ENCODE data around the gene SOSTDC1. TPM values are rescaled to one million over a fixed set of nuclear protein-coding genes. Genes with fewer than 3 reads are reported as not detected.

The SOSTDC1 gene
- total RNA-seq, 1 donor from 2014 or later, result not detected

- Mint-ChIP-seq H3K4me1 (ENCODE audit: low read depth) (peaks cover 20% of the 10 kb centered on the region), H3K4me3 (ENCODE audit: low read depth) (no peak overlapping the region), H3K27me3 (ENCODE audit: low read depth) (peaks cover 11% of the 10 kb centered on the region)
These were observed 41.8 kb downstream of the SOSTDC1 start for GRCh38 chr7:16423761-16424160.

DNA sequence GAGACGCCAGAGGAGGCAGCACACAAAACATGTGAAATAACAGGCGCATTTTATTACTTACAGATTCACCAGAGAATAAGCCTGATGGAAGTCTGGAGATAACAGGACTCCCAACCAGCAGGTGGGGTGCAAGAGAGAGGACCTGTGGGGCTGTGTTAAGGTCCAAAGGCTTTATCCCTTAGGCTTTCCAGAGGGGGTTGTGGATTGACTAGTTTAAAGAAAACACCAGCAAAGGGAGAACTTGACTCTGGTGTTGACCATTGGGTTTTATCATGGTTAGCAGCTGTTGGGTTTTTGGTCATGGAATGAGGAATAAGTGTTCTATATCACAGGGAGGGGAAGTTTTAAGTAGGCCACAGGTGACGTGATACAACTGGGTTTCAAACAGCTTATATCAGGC lies 42.6 kb downstream of the SOSTDC1 start:
- Mint-ChIP-seq H3K4me1 (ENCODE audit: low read depth) (peaks cover 16% of the 10 kb centered on the region), H3K27me3 (ENCODE audit: low read depth) (peaks cover 11% of the 10 kb centered on the region), H3K36me3 (ENCODE audit: low read depth) (peaks cover 3% of the 10 kb centered on the region), H3K4me3 (ENCODE audit: low read depth) (no peak overlapping the region), H3K27ac (no peak overlapping the region), H3K9me3 (peaks cover 9% of the 10 kb centered on the region)
- intact Hi-C loops (cut with micrococcal nuclease), result loop anchor here (5.0 to 10.0 kb wide), 3 partner anchors 69 to 502 kb away; no protein-coding TSS in a partner anchor
- no peak for DNase-seq (ENCODE audit: low spot score)

More at GRCh38 chr7:16423761-16424160, 41.8 kb downstream of the SOSTDC1 start:
- Mint-ChIP-seq H3K9me3 (peaks cover 1% of the 10 kb centered on the region), H3K36me3 (ENCODE audit: low read depth) (peaks cover 3% of the 10 kb centered on the region), H3K27ac (no peak overlapping the region)
- no peak for DNase-seq (ENCODE audit: low spot score)
- intact Hi-C loops (cut with micrococcal nuclease), result loop anchor here (5.0 to 10.0 kb wide), 3 partner anchors 69 to 501 kb away; no protein-coding TSS in a partner anchor

- no peak for DNase-seq (ENCODE audit: low spot score)
- H3K27me3 Mint-ChIP-seq (ENCODE audit: low read depth), result peaks cover 11% of the 10 kb centered on the region
- peak overlapping the region; percentile 23 for H3K27ac Mint-ChIP-seq
- peaks cover 3% of the 10 kb centered on the region for H3K36me3 Mint-ChIP-seq (ENCODE audit: low read depth)
- intact Hi-C loops (cut with micrococcal nuclease), result loop anchor here (5.0 to 10.0 kb wide), 3 partner anchors 70 to 503 kb away; no protein-coding TSS in a partner anchor
- peaks cover 9% of the 10 kb centered on the region for H3K9me3 Mint-ChIP-seq
- H3K4me1 Mint-ChIP-seq (ENCODE audit: low read depth), result peaks cover 20% of the 10 kb centered on the region
- peak overlapping the region; percentile 54 for H3K4me3 Mint-ChIP-seq (ENCODE audit: low read depth)
These were observed 43.5 kb downstream of the SOSTDC1 start for GRCh38 chr7:16422103-16422435.

- intact Hi-C loops (cut with micrococcal nuclease), result loop anchor here (5.0 to 10.0 kb wide), 3 partner anchors 71 to 503 kb away; no protein-coding TSS in a partner anchor
- peaks cover 25% of the 10 kb centered on the region for H3K4me1 Mint-ChIP-seq (ENCODE audit: low read depth)
- H3K36me3 Mint-ChIP-seq (ENCODE audit: low read depth), result peaks cover 3% of the 10 kb centered on the region
- DNase-seq (ENCODE audit: low spot score), result peak; percentile 18
- H3K9me3 Mint-ChIP-seq, result peaks cover 9% of the 10 kb centered on the region
- peak within 1 kb of the TSS; percentile 96 for H3K27ac Mint-ChIP-seq
- peaks cover 9% of the 10 kb centered on the region for H3K27me3 Mint-ChIP-seq (ENCODE audit: low read depth)
- peak within 1 kb of the TSS; percentile 91 for H3K4me3 Mint-ChIP-seq (ENCODE audit: low read depth)
These were observed 44.0 kb downstream of the SOSTDC1 start, which contains the start of gene CRPPA for GRCh38 chr7:16421333-16422102. Gene CRPPA, minus strand, starts transcription at chr7:16421538. Its CDS starts 216 bp downstream, at chr7:16421322.

GRCh38 chr7:16420649-16421332 lies 44.7 kb downstream of the SOSTDC1 start:
- peaks cover 3% of the 10 kb centered on the region for H3K36me3 Mint-ChIP-seq (ENCODE audit: low read depth)

GRCh38 chr7:16420329-16420648 lies 45.2 kb downstream of the SOSTDC1 start:
- no peak for DNase-seq (ENCODE audit: low spot score)
- intact Hi-C loops (cut with micrococcal nuclease), result loop anchor here (1.0 to 10.0 kb wide), 5 partner anchors 72 to 505 kb away; partner anchors contain the start of gene BZW2
- H3K9me3 Mint-ChIP-seq, result peaks cover 9% of the 10 kb centered on the region
- H3K27me3 Mint-ChIP-seq (ENCODE audit: low read depth), result peaks cover 5% of the 10 kb centered on the region
- H3K27ac Mint-ChIP-seq, result peak overlapping the region; percentile 96
- H3K4me1 Mint-ChIP-seq (ENCODE audit: low read depth), result peaks cover 25% of the 10 kb centered on the region
- H3K36me3 Mint-ChIP-seq (ENCODE audit: low read depth), result peaks cover 3% of the 10 kb centered on the region
- H3K4me3 Mint-ChIP-seq (ENCODE audit: low read depth), result peak overlapping the region; percentile 91

More at GRCh38 chr7:16420649-16421332, 44.7 kb downstream of the SOSTDC1 start:
- intact Hi-C loops (cut with micrococcal nuclease), result loop anchor here (1.0 to 10.0 kb wide), 5 partner anchors 72 to 504 kb away; partner anchors contain the start of gene BZW2
- DNase-seq (ENCODE audit: low spot score), result peak; percentile 86
- peak overlapping the region; percentile 91 for H3K4me3 Mint-ChIP-seq (ENCODE audit: low read depth)
- H3K4me1 Mint-ChIP-seq (ENCODE audit: low read depth), result peaks cover 25% of the 10 kb centered on the region
- peaks cover 9% of the 10 kb centered on the region for H3K9me3 Mint-ChIP-seq
- peak overlapping the region; percentile 96 for H3K27ac Mint-ChIP-seq
- H3K27me3 Mint-ChIP-seq (ENCODE audit: low read depth), result peaks cover 8% of the 10 kb centered on the region

- Mint-ChIP-seq H3K9me3 (peaks cover 9% of the 10 kb centered on the region), H3K36me3 (ENCODE audit: low read depth) (peaks cover 3% of the 10 kb centered on the region), H3K27me3 (ENCODE audit: low read depth) (peaks cover 2% of the 10 kb centered on the region), H3K4me3 (ENCODE audit: low read depth) (peak overlapping the region; percentile 91), H3K27ac (peak overlapping the region; percentile 96), H3K4me1 (ENCODE audit: low read depth) (peaks cover 25% of the 10 kb centered on the region)
- intact Hi-C loops (cut with micrococcal nuclease), result loop anchor here (1.0 to 10.0 kb wide), 5 partner anchors 72 to 505 kb away; partner anchors contain the start of gene BZW2
- no peak for DNase-seq (ENCODE audit: low spot score)
These were observed 45.7 kb downstream of the SOSTDC1 start for GRCh38 chr7:16419859-16420258.

DNA sequence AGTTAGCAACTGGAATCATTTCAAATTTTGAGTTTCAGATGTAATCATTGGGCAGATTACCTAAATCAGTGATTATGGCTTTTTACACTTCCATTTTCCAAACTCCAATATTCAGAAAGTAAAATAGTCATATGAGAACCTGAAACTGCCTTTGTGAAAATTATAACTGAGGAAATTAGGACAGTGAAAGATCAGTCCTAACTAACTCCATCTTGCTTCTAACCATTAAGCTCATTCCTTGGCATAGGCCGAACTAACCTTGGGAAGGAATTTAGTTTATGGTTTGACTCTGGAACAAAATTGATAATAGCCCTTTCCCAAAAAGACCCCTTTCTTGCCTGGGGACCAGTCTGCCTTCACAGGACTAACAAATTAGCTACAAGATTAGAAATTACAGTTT lies 46.4 kb downstream of the SOSTDC1 start:
- H3K4me1 Mint-ChIP-seq (ENCODE audit: low read depth), result peaks cover 25% of the 10 kb centered on the region
- no peak for DNase-seq (ENCODE audit: low spot score)
- H3K27ac Mint-ChIP-seq, result no peak overlapping the region
- no peak overlapping the region for H3K4me3 Mint-ChIP-seq (ENCODE audit: low read depth)
- H3K9me3 Mint-ChIP-seq, result peaks cover 9% of the 10 kb centered on the region
- H3K27me3 Mint-ChIP-seq (ENCODE audit: low read depth), result no peaks in the 10 kb centered on the region
- intact Hi-C loops (cut with micrococcal nuclease), result no loop called here
- peaks cover 3% of the 10 kb centered on the region for H3K36me3 Mint-ChIP-seq (ENCODE audit: low read depth)

DNA sequence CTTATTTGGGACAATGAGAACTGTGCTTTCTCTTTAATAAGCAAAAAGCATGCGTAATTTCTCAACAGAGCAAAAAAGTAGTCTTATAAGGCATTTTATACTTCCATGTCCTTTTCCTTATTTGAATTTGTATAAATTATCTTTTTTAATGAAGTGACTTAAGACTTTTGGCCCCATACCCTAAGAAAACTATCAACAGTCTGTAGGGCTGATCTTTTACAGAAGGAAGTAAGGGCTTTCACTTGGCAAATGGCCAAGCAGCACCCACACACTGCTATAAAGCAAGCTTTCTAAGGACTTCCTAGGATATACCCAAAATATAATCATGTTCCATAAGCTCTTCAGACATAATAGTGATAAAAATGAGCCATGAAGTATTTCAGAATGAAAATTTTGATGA lies 47.6 kb downstream of the SOSTDC1 start:
- H3K4me1 Mint-ChIP-seq (ENCODE audit: low read depth), result peaks cover 25% of the 10 kb centered on the region
- peaks cover 3% of the 10 kb centered on the region for H3K36me3 Mint-ChIP-seq (ENCODE audit: low read depth)
- intact Hi-C loops (cut with micrococcal nuclease), result no loop called here
- no peaks in the 10 kb centered on the region for H3K27me3 Mint-ChIP-seq (ENCODE audit: low read depth)
- H3K4me3 Mint-ChIP-seq (ENCODE audit: low read depth), result no peak overlapping the region
- DNase-seq (ENCODE audit: low spot score), result no peak
- H3K9me3 Mint-ChIP-seq, result peaks cover 9% of the 10 kb centered on the region
- no peak overlapping the region for H3K27ac Mint-ChIP-seq

DNA sequence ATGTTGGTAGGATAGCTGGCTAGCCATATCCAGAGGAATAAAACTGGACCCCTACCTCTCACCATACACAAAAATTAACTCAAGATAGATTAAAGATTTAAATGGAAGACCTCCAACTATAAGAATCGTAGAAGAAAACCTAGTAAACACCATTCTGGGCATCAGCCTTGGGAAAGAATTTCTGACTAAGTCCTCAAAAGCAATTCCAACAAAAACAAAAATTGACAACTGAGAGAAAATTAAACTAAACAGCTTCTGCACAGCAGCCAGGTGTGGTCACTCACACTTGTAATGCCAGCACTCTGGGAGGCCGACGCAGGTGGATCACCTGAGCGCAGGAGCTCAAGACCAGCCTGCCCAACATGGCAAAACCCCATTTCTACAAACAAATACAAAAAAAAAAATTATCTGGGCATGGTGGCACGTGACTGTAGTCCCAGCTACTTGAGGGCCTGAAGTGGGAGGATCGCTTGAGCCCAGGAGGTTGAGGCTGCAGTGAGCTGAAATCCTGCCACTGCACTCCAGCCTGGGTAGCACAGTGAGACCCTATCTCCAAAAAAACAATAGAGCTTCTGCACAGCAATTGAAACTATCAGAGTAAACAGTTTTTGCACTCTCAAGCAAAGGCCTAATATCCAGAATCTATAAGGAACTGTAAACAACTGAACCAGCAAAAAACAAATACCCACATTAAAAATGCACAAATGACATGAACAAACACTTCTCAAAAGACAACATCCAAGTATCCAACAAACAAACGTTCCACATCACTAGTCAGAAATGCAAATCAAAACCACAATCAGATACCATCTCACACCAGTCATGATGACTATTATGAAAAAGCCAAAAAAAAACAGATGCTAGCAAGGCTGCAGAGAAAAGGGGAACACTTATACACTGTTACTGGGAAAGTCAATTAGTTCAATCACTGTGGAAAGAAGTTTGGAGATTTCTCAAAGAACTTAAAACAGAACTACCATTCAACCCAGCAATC lies 49.0 kb downstream of the SOSTDC1 start:
- peaks cover 3% of the 10 kb centered on the region for H3K36me3 Mint-ChIP-seq (ENCODE audit: low read depth)
- H3K4me3 Mint-ChIP-seq (ENCODE audit: low read depth), result no peak overlapping the region
- no peaks in the 10 kb centered on the region for H3K27me3 Mint-ChIP-seq (ENCODE audit: low read depth)

GRCh38 chr7:16412274-16413254 lies 53.0 kb downstream of the SOSTDC1 start:
- H3K27me3 Mint-ChIP-seq (ENCODE audit: low read depth), result no peaks in the 10 kb centered on the region
- no peak overlapping the region for H3K4me3 Mint-ChIP-seq (ENCODE audit: low read depth)
- no peak overlapping the region for H3K27ac Mint-ChIP-seq
- H3K4me1 Mint-ChIP-seq (ENCODE audit: low read depth), result peaks cover 9% of the 10 kb centered on the region
- DNase-seq (ENCODE audit: low spot score), result no peak
- intact Hi-C loops (cut with micrococcal nuclease), result no loop called here
- H3K9me3 Mint-ChIP-seq, result no peaks in the 10 kb centered on the region
- H3K36me3 Mint-ChIP-seq (ENCODE audit: low read depth), result no peaks in the 10 kb centered on the region

More for the DNA sequence above, 49.0 kb downstream of the SOSTDC1 start:
- no peak for DNase-seq (ENCODE audit: low spot score)
- Mint-ChIP-seq H3K27ac (no peak overlapping the region), H3K4me1 (ENCODE audit: low read depth) (peaks cover 24% of the 10 kb centered on the region), H3K9me3 (peaks cover 9% of the 10 kb centered on the region)
- intact Hi-C loops (cut with micrococcal nuclease), result no loop called here

Data from activated T-helper 2 cell treated with anti-CD3 and anti-CD28 coated beads, Interferon-gamma antibody, Interleukin-2, Interleukin-4, amounts not matched to agents 10 μg/mL and 5 μg/mL and 100 μg/mL, durations not matched to agents 14 hours and 24 hours and 36 hours (primary cell).